ENCODE measurements around the gene DDX1. TPM values are rescaled to one million over a fixed set of nuclear protein-coding genes. Genes with fewer than 3 reads are reported as not detected.
A peak's percentile ranks its signal among the peaks of the same experiment; 100 is the strongest.
"Not testable (repeated sequence)": the region's sequence is repeated elsewhere in the genome, so short reads cannot be mapped to it uniquely, and the experiment has no call there.

Gene DDX1
- total RNA-seq: 114 TPM

GRCh38 chr2:15591692-15592463, at the start of gene DDX1:
DDX1 (plus strand) TSS chr2:15591868; CDS start chr2:15591934, 66 bp downstream.
- no peak for FAIRE-seq
- DNase-seq (ENCODE audit: low spot score in 2 of 2): peak; percentile 80 to 83

DNA sequence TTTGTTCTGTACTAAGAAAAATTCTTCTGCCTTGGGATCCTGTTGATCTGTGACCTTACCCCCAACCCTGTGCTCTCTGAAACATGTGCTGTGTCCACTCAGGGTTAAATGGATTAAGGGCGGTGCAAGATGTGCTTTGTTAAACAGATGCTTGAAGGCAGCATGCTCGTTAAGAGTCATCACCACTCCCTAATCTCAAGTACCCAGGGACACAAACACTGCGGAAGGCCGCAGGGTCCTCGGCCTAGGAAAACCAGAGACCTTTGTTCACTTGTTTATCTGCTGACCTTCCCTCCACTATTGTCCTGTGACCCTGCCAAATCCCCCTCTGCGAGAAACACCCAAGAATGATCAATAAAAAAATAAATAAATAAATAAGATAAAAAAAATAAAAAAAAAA, 49.4 kb upstream of the DDX1 start:
- not testable (repeated sequence) for FAIRE-seq; DNase-seq (ENCODE audit: low spot score in 2 of 2)

DNA sequence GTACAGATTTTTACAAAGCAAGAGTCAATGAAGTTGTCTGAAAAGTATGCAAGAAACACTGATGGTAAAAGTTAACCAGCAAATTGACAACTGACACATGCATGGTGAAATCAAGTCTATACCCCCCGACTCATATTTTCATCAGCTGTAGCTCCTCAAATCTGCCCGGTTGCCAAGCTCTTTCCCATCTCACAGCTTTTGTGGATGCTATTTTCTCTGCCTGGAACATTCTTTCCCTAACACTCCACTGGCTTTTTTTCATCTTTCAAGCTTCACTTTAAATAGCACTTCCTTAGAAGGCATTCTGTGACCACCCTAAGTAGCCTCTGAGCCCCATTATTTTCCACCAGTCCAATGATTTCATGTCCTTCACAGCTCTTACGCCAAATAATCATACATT, 48.6 kb upstream of the DDX1 start:
- FAIRE-seq (no peak), DNase-seq (ENCODE audit: low spot score in 2 of 2) (no peak)

DNA sequence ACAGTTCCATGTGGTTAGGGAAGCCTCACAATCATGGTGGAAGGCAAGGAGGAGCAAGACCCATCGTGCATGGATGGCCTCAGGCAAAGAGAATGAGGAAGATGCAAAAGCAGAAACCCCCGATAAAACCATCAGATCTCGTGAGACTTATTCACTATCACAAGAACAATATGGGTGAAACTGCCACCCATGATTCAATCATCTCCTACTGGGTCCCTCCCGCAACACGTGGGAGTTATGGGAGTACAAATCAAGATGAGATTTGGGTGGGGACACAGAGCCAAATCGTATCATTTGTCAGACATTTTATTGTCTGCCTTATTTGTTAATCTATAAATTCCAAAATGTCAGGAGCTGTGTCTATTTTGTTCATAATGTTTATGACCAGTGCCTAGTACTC, 48.1 kb upstream of the DDX1 start:
- DNase-seq (ENCODE audit: low spot score in 2 of 2) (no peak), FAIRE-seq (no peak)

DNA sequence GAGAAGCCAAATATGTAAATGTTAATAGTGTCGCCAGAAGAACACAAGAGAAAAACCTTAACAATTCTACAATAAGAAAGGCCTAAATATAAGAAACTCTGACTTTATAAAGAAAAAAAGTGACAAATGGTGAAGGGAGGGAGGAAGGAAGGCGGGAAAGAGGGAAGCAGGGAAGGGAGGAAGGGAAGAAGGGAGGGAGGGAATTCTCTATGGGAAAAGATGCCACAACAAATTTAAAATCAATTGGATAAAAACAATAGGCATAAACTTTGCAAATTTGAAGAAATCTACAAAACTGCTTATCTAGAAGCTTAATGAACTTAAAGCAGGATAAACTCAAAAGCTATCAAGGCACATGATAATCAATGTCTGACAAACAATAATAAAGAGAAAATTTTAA, 47.4 kb upstream of the DDX1 start:
- FAIRE-seq: no peak

DNA sequence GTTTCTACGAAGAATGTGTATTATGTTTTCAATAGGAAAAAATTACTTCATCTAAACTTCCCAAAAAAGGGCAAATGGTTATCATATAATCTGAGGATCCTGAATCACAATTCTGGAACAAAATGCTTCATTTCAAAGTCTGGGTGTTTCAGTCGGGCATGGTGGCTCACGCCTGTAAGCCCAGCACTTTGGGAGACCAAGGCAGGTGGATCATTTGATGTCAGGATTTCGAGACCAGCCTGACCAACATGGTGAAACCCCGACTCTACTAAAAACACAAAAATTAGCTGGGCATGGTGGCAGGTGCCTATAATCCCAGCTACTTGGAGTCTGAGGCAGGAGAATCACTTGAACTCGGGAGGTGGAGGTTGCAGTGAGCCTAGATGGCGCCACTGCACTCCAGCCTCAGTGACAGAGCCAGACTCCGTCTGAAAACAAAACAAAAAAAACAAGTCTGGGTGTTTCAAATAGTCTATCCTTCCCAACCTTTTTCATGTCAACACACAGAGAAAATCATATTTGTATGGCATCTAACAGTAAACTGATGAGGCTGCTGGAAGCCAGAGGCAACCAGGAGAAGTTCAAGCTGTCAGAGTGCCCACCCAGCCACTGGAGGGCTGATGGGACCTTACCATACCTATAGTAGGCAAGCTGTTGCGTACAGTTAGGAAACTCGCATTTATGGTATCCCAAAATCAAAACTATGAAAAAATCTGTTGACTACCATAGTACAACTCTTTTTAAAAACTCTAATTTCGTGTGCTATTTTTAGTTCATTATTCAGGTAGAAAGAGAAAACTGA, 45.2 kb upstream of the DDX1 start:
- DNase-seq (ENCODE audit: low spot score in 2 of 2): no peak
- FAIRE-seq: no peak

More for the DNA sequence above, 47.4 kb upstream of the DDX1 start:
- DNase-seq (ENCODE audit: low spot score in 2 of 2): no peak

- no peak for DNase-seq (ENCODE audit: low spot score in 2 of 2)
- FAIRE-seq: no peak
Measured at GRCh38 chr2:15547115-15547876, 44.4 kb upstream of the DDX1 start.

DNA sequence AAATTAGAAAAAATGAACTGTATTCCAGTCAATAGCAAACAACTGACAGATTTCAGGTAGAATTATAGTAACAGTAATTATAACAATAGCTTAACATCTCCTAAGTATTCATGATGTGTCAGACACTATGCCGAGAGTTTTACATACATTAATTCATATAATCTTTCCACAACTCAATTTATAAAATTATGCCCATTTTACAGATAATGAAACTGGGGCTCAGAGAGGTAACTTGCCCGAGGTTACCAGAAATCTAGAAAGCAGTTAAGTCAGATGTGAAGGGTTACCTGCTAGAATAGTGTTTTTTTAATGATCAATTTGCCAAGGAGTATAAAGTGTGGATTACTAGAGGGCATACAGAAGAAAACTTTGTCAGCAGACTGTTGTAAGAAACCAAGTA, 42.7 kb upstream of the DDX1 start:
- DNase-seq (ENCODE audit: low spot score in 2 of 2): no peak
- FAIRE-seq: no peak

DNA sequence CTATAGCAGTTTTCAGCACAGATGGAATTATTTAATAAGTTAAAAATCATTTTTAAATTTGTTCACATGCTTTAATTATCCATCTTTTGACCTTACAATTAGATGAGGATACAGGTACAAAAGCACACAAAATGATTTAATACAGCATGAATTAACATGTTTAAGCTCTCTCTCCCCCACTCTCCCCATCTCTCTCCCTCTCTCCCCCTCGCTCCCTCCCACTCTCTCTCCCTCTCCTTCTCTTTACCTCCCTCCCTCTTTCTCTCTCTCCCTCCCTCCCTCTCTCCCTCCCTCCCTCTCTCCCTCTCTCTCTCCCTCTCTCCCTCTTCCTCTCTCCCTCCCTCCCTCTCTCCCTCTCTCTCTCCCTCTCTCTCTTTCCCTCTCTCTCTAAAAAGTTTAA, 38.1 kb upstream of the DDX1 start:
- DNase-seq (ENCODE audit: low spot score in 2 of 2) (no peak), FAIRE-seq (no peak)

DNA sequence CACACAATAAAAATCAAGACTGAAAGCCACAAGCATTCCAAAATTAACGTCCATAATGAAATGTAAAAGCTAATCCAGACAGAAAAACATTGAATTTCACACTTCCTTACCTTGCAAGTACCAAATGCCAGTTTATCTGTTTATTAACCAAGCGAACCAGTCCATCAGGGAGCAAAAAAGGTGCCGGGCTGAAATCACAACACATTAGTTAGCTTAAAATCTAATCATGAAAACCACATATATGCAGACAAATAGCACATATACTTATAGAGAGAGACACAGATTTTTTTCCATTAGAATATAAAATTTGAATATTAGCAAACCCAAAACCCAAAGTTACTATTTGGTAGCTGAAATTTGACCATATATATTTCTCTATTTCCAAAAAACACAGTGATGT, 37.7 kb upstream of the DDX1 start:
- DNase-seq (ENCODE audit: low spot score in 2 of 2) (no peak), FAIRE-seq (no peak)

- DNase-seq (ENCODE audit: low spot score in 2 of 2) (no peak), FAIRE-seq (no peak)
Measured at GRCh38 chr2:15554525-15555218, 37.0 kb upstream of the DDX1 start.

DNA sequence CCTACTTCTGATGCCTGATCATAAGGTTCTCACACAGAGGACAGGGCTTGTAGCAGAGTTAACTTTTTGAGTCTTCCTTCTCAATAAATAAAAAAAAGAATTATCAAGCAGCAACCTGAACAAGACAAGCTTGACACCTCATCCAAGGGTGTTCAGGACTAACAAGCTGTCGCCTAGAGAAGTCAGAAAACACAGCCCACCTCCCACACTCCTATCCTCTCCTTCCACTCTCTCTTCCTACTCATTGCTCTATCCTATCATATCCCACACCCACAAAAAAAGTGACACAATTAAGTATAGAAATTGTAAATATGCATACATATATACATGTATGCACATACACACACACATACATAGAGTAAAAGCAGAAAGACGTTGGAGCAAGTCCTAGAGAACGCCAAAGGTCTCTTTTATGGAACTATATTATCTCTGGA, 35.9 kb upstream of the DDX1 start:
- FAIRE-seq: no peak

GRCh38 chr2:15556311-15556930, 35.2 kb upstream of the DDX1 start:
- DNase-seq (ENCODE audit: low spot score in 2 of 2): no peak
- no peak for FAIRE-seq

More for the DNA sequence above, 35.9 kb upstream of the DDX1 start:
- no peak for DNase-seq (ENCODE audit: low spot score in 2 of 2)

DNA sequence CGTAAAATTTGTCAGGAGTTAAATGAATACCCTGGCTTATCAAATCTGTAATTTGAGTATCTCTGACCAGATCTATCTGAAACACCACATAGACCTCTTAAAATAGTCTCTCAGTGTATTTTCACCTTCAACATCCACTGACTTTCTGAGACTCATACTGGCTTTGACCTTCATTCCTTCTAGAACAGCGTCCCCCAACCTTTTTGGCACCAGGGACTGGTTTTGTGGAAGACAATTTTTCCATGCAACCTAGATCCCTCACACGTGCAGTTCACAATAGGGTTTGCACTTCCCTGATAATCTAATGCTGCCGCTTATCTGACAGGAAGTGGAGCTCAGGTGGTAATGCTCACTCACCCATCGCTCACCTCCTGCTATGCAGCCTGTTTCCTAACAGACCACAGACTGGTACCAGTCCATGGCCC, 33.8 kb upstream of the DDX1 start:
- FAIRE-seq (no peak), DNase-seq (ENCODE audit: low spot score in 2 of 2) (no peak)

GRCh38 chr2:15559379-15560139, 32.1 kb upstream of the DDX1 start:
- DNase-seq (ENCODE audit: low spot score in 2 of 2) (no peak), FAIRE-seq (no peak)

GRCh38 chr2:15560140-15560987, 31.3 kb upstream of the DDX1 start:
- peak in 1 of 2 donors; percentile 15 for DNase-seq (ENCODE audit: low spot score in 2 of 2)
- FAIRE-seq: no peak

- DNase-seq (ENCODE audit: low spot score in 2 of 2) (peak; percentile 72 to 77), FAIRE-seq (no peak)
Measured at GRCh38 chr2:15560988-15561573, 30.6 kb upstream of the DDX1 start, which contains the start of gene NBAS. NBAS (minus strand) TSS chr2:15561334; CDS start chr2:15561304, 30 bp downstream.
